Measurements from ENCODE around the gene TNPO3. TPM values are rescaled to one million over a fixed set of nuclear protein-coding genes. Genes with fewer than 3 reads are reported as not detected.

Gene TNPO3
- total and polyA plus RNA-seq, 4 donors: 12.3 to 45.9 (median 25.9) TPM

- Histone ChIP-seq H3K36me3 (ENCODE audit: control insufficient read depth in 4 of 4, insufficient read depth in 4 of 4, low read length in 4 of 4) (no peaks in the 10 kb centered on the region), H3K9ac (ENCODE audit: insufficient read depth in 1 of 2, low read length in 2 of 2) (no peak overlapping the region), H3K27me3 (ENCODE audit: control insufficient read depth in 3 of 3, insufficient read depth in 3 of 3, low read length in 2 of 3) (peaks cover 0 to 37% (median 14%) of the 10 kb centered on the region in 3 donors), H3K9me3 (ENCODE audit: control insufficient read depth in 4 of 4, insufficient read depth in 3 of 4, low read length in 3 of 4) (peaks cover 0 to 1% (median 0%) of the 10 kb centered on the region in 4 donors), H3K27ac (ENCODE audit: low read depth in 1 of 2, low read length in 1 of 2) (no peak overlapping the region), H3K4me3 (no peak overlapping the region), H3K4me1 (ENCODE audit: control insufficient read depth in 5 of 5, insufficient read depth in 5 of 5, low read length in 5 of 5) (peaks cover 0 to 12% (median 0%) of the 10 kb centered on the region in 5 donors)
- ATAC-seq (ENCODE audit: insufficient read depth, low FRiP score) (no peak), DNase-seq (no peak)
- 90 to 96% methylated on average over 4 of the region's 4 CpGs for WGBS, 2 donors
- TF ChIP-seq, protein P1, sequence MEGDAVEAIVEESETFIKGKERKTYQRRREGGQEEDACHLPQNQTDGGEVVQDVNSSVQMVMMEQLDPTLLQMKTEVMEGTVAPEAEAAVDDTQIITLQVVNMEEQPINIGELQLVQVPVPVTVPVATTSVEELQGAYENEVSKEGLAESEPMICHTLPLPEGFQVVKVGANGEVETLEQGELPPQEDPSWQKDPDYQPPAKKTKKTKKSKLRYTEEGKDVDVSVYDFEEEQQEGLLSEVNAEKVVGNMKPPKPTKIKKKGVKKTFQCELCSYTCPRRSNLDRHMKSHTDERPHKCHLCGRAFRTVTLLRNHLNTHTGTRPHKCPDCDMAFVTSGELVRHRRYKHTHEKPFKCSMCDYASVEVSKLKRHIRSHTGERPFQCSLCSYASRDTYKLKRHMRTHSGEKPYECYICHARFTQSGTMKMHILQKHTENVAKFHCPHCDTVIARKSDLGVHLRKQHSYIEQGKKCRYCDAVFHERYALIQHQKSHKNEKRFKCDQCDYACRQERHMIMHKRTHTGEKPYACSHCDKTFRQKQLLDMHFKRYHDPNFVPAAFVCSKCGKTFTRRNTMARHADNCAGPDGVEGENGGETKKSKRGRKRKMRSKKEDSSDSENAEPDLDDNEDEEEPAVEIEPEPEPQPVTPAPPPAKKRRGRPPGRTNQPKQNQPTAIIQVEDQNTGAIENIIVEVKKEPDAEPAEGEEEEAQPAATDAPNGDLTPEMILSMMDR (IDR thresholded peaks at IDR 0.05; ENCODE audit: control extremely low read depth, extremely low read depth): no peak
These were observed 118.1 kb downstream of the TNPO3 start for GRCh38 chr7:128936798-128937197.

DNA sequence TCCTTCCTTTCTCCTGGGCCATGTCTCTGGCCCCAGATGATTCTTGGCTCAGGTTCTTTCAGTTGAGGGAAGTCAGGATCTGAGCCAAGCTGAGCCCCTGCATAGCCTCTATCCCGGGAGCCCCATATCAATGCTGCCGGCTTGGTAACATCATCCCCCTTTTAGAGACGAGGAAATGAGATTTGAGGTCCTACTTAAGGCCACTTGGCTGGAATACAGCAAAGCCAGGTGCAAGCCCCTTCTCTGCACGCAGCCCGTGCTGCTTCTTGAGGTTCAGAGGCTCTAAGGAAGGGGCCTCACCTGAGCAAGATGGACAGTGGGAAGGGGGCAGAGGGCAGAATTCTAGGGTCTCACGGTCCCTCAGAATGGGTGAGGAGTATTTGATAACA lies 119.6 kb downstream of the TNPO3 start:
- H3K4me1 ChIP-seq (ENCODE audit: control insufficient read depth in 5 of 5, insufficient read depth in 5 of 5, low read length in 5 of 5): peaks cover 0 to 12% (median 0%) of the 10 kb centered on the region in 5 donors
- 43 to 51% methylated on average over 6 of the region's 6 CpGs for WGBS, 2 donors
- peaks cover 0 to 36% (median 14%) of the 10 kb centered on the region in 3 donors for H3K27me3 ChIP-seq (ENCODE audit: control insufficient read depth in 3 of 3, insufficient read depth in 3 of 3, low read length in 2 of 3)

DNA sequence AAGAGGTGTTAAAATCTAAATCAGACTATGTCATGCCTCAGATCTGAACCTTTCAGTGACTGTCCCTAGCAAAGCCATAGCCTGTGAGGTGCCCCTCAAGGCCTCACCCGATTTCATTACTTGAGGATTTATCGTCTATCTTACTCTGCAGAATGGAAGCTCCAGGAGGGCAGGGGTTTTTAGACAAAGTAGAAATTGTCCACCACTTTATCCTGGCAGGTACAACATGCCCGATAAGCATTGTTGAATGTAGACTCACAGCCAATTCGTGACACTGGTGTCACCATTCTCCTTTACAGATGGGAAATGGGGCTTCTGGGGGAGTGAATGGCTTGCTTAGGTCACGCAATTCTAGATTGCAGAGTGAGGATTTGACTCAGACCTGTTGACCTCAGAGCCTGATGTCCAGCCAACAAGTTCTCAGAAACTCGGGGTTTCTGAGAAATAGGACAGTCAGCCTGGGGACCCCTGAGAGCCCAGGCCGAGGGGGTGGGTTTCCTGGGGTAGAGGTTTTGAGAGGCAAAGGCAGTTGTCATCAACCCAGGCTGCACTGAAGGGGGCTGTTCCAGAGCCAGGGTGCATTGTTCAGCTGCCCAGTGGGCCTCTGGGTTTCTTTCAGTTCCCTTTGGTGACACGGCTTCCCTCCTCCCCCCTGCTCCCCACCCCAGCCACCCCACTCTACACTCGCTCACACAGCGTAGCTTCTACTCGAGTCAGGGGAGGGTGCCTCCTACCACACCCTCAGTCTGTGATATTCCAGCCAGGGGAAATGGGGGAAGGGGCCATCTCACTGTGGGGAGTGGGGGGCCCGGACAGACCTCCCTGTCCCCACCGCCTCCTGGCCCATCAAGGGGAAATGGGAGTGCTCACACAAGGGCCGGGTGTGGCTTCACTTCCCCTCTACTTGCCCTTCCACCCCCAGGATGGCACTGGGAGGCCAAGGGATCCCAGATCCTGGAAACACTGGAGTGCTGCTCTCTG lies 120.3 kb downstream of the TNPO3 start:
- TF ChIP-seq, protein P1 (IDR thresholded peaks at IDR 0.05; ENCODE audit: control extremely low read depth, extremely low read depth): no peak
- peak overlapping the region in 1 of 2 donors; percentile 54 for H3K27ac ChIP-seq (ENCODE audit: low read depth in 1 of 2, low read length in 1 of 2)
- peak; percentile 3 for ATAC-seq (ENCODE audit: insufficient read depth, low FRiP score)

More for the DNA sequence above, 119.6 kb downstream of the TNPO3 start:
- no peak overlapping the region for H3K9ac ChIP-seq (ENCODE audit: insufficient read depth in 1 of 2, low read length in 2 of 2)
- peaks cover 0 to 1% (median 0%) of the 10 kb centered on the region in 4 donors for H3K9me3 ChIP-seq (ENCODE audit: control insufficient read depth in 4 of 4, insufficient read depth in 3 of 4, low read length in 3 of 4)
- DNase-seq (no peak), ATAC-seq (ENCODE audit: insufficient read depth, low FRiP score) (no peak)
- H3K27ac ChIP-seq (ENCODE audit: low read depth in 1 of 2, low read length in 1 of 2): peak overlapping the region in 1 of 2 donors; percentile 5
- H3K36me3 ChIP-seq (ENCODE audit: control insufficient read depth in 4 of 4, insufficient read depth in 4 of 4, low read length in 4 of 4): no peaks in the 10 kb centered on the region
- no peak overlapping the region for H3K4me3 ChIP-seq
- TF ChIP-seq, protein P1 (IDR thresholded peaks at IDR 0.05; ENCODE audit: control extremely low read depth, extremely low read depth): no peak

More for the DNA sequence above, 120.3 kb downstream of the TNPO3 start:
- 52 to 63% methylated on average over 12 to 14 of the region's 14 CpGs for WGBS, 2 donors
- Histone ChIP-seq H3K4me3 (no peak overlapping the region), H3K9ac (ENCODE audit: insufficient read depth in 1 of 2, low read length in 2 of 2) (no peak overlapping the region), H3K27me3 (ENCODE audit: control insufficient read depth in 3 of 3, insufficient read depth in 3 of 3, low read length in 2 of 3) (peaks cover 0 to 33% (median 12%) of the 10 kb centered on the region in 3 donors), H3K9me3 (ENCODE audit: control insufficient read depth in 4 of 4, insufficient read depth in 3 of 4, low read length in 3 of 4) (peaks cover 0 to 1% (median 0%) of the 10 kb centered on the region in 4 donors), H3K36me3 (ENCODE audit: control insufficient read depth in 4 of 4, insufficient read depth in 4 of 4, low read length in 4 of 4) (no peaks in the 10 kb centered on the region), H3K4me1 (ENCODE audit: control insufficient read depth in 5 of 5, insufficient read depth in 5 of 5, low read length in 5 of 5) (peaks cover 0 to 12% (median 0%) of the 10 kb centered on the region in 5 donors)
- no peak for DNase-seq
